HG03039 (cell line): ENCODE data around the gene MLYCD.

Source experiments
- ATAC-seq: cut with Tn5 transposase; IDR thresholded peaks from one replicate; pipeline ENCODE4 v1.9.1; 2021; ENCODE audit warnings: mild to moderate bottlenecking, moderate library complexity; ENCODE audit not compliant: unreplicated experiment

Gene MLYCD

GRCh38 chr16:83925095-83925905, 26.4 kb downstream of the MLYCD start:
- no peak for ATAC-seq

GRCh38 chr16:83925957-83926725, 27.2 kb downstream of the MLYCD start:
- ATAC-seq = no peak

GRCh38 chr16:83926726-83927397, 27.9 kb downstream of the MLYCD start:
- no peak for ATAC-seq

GRCh38 chr16:83928341-83929055, 29.6 kb downstream of the MLYCD start:
- no peak for ATAC-seq

- ATAC-seq = no peak
These were observed 31.1 kb downstream of the MLYCD start for GRCh38 chr16:83929811-83930555.

GRCh38 chr16:83930730-83931500, 32.0 kb downstream of the MLYCD start:
- no peak for ATAC-seq

GRCh38 chr16:83931556-83931955, 32.6 kb downstream of the MLYCD start:
- ATAC-seq = no peak

GRCh38 chr16:83932304-83932703, 33.4 kb downstream of the MLYCD start:
- ATAC-seq = no peak

GRCh38 chr16:83932955-83933673, 34.2 kb downstream of the MLYCD start:
- ATAC-seq = no peak

GRCh38 chr16:83933885-83934683, 35.2 kb downstream of the MLYCD start:
- ATAC-seq = no peak

- ATAC-seq = no peak
These were observed 35.7 kb downstream of the MLYCD start for GRCh38 chr16:83934684-83934977.

GRCh38 chr16:83935005-83935857, 36.3 kb downstream of the MLYCD start:
- no peak for ATAC-seq

GRCh38 chr16:83935858-83936255, 36.9 kb downstream of the MLYCD start:
- no peak for ATAC-seq

- ATAC-seq = no peak
These were observed 37.8 kb downstream of the MLYCD start for GRCh38 chr16:83936581-83937165.

GRCh38 chr16:83937267-83937666, 38.4 kb downstream of the MLYCD start:
- ATAC-seq = no peak

- ATAC-seq = no peak
These were observed 39.3 kb downstream of the MLYCD start for GRCh38 chr16:83937922-83938885.
